B cell (primary cell): ENCODE measurements around the gene FADD. TPM values are rescaled to one million over a fixed set of nuclear protein-coding genes. Genes with fewer than 3 reads are reported as not detected.
A peak's percentile ranks its signal among the peaks of the same experiment; 100 is the strongest.

Source experiments
- ATAC-seq: fragments of 200-7000 bp; cut with Tn5 transposase; one replicate; pipeline ENCODE4 v1.10.0; 2021; ENCODE audit warnings: low read depth, mild to moderate bottlenecking, moderate number of reproducible peaks, moderate library complexity
- CTCF ChIA-PET: fragments of 350-600 bp; sonication (Branson Sonifier 250); formaldehyde crosslinking; loops from one replicate; lab custom pipeline; 2021; ENCODE audit warnings: antibody characterized with exemption, inconsistent platforms; lab: Charles Lee
- POLR2A ChIA-PET: fragments of 350-600 bp; sonication (Branson Sonifier 250); formaldehyde crosslinking; loops from one replicate; lab custom pipeline; 2021; ENCODE audit warnings: antibody characterized with exemption; lab: Charles Lee
- DNase-seq: peaks from one replicate; pipeline ENCODE4 v3.0.0; 2013
- H2AFZ ChIP-seq: 2 replicates; pipeline ENCODE4 v1.6.1; 2012; ENCODE audit warnings: mild to moderate bottlenecking, low read depth, low read length; ENCODE audit not compliant: insufficient read depth, poor library complexity, severe bottlenecking
- H3K27ac ChIP-seq, 2 donors: 1 replicate in 1 of 2; 2 replicates in 1 of 2; pipeline ENCODE4 v1.5.1; 2012 to 2013; ENCODE audit warnings: low read length in 2 of 2, mild to moderate bottlenecking in 2 of 2, moderate library complexity in 1 of 2
- H3K27me3 ChIP-seq, 4 experiments: fragments of 200-600 bp in 1 of 4; sonication (generic) in 1 of 4; replicated peaks in 1 of 4; 1 replicate in 2 of 4; 2 replicates in 2 of 4; pipeline versions ENCODE4 v1.6.1 to v1.7.0; 2013 to 2016; ENCODE audit warnings: low read length in 3 of 4, mild to moderate bottlenecking in 2 of 4, mixed read lengths in 1 of 4, moderate library complexity in 1 of 4; ENCODE audit not compliant: insufficient read depth in 4 of 4, control insufficient read depth in 3 of 4; ENCODE audit errors: control extremely low read depth in 1 of 4
- H3K36me3 ChIP-seq, 2 experiments: replicated peaks in 1 of 2; 1 replicate in 1 of 2; 2 replicates in 1 of 2; pipeline versions ENCODE4 v1.6.1 to v1.7.1; 2013; ENCODE audit warnings: low read length in 1 of 2; ENCODE audit not compliant: insufficient read depth in 2 of 2, control insufficient read depth in 1 of 2; ENCODE audit errors: control extremely low read depth in 1 of 2, extremely low read depth in 1 of 2
- H3K4me1 ChIP-seq, 2 donors: fragments of 200-600 bp in 1 of 2; sonication (generic) in 1 of 2; 1 replicate in 1 of 2; 2 replicates in 1 of 2; pipeline versions ENCODE4 v1.5.1 to v1.6.1; 2013 to 2017; ENCODE audit warnings: low read length in 2 of 2; ENCODE audit not compliant: control insufficient read depth in 2 of 2, insufficient read depth in 2 of 2
- H3K4me2 ChIP-seq: replicated peaks from 2 replicates; pipeline ENCODE3; 2012; ENCODE audit warnings: mild to moderate bottlenecking, low read depth, low read length; ENCODE audit not compliant: poor library complexity, severe bottlenecking
- H3K4me3 ChIP-seq, 5 experiments: fragments of 200-600 bp in 1 of 5; sonication (generic) in 1 of 5; 1 replicate in 3 of 5; 2 replicates in 2 of 5; pipeline versions ENCODE4 v1.5.1 to v1.7.0; 2011 to 2016; ENCODE audit warnings: low read length in 4 of 5, mild to moderate bottlenecking in 4 of 5, low read depth in 2 of 5, control low read depth in 1 of 5, moderate library complexity in 1 of 5; ENCODE audit not compliant: insufficient read depth in 1 of 5; ENCODE audit errors: control extremely low read depth in 1 of 5, extremely low read depth in 1 of 5
- H3K79me2 ChIP-seq: fragments of 200-600 bp; sonication (generic); one replicate; pipeline ENCODE4 v1.6.0; 2016; ENCODE audit warnings: low read length; ENCODE audit not compliant: control insufficient read depth, insufficient read depth
- H3K9ac ChIP-seq: fragments of 200-600 bp; sonication (generic); 2 replicates; pipeline ENCODE4 v1.6.1; 2017; ENCODE audit warnings: mild to moderate bottlenecking, low read length, moderate library complexity
- H3K9me3 ChIP-seq, 3 donors: one replicate each; pipeline versions ENCODE4 v1.6.1 to v1.7.1; 2013; ENCODE audit warnings: low read length in 2 of 3; ENCODE audit not compliant: control insufficient read depth in 2 of 3, insufficient read depth in 1 of 3; ENCODE audit errors: control extremely low read depth in 1 of 3
- H4K20me1 ChIP-seq: 2 replicates; pipeline ENCODE4 v1.6.0; 2012; ENCODE audit warnings: mild to moderate bottlenecking, low read length; ENCODE audit not compliant: insufficient read depth, control insufficient read depth, poor library complexity, severe bottlenecking
- H3K27ac Mint-ChIP-seq: one replicate; pipeline ENCODE4 v1.8.0; 2021; ENCODE audit warnings: mixed read lengths
- H3K27me3 Mint-ChIP-seq: one replicate; pipeline ENCODE4 v1.8.0; 2021; ENCODE audit warnings: mixed read lengths
- H3K4me1 Mint-ChIP-seq: one replicate; pipeline ENCODE4 v1.8.0; 2021; ENCODE audit warnings: mixed read lengths
- H3K4me3 Mint-ChIP-seq: one replicate; pipeline ENCODE4 v1.8.0; 2021; ENCODE audit warnings: mixed read lengths
- H3K9me3 Mint-ChIP-seq: one replicate; pipeline ENCODE4 v1.8.0; 2022; ENCODE audit warnings: mixed read lengths; ENCODE audit not compliant: insufficient read depth
- CTCF ChIP-seq: fragments of 200-600 bp; IDR thresholded peaks from one replicate; pipeline ENCODE4 v1.8.0; 2022; ENCODE audit warnings: antibody characterized with exemption, mild to moderate bottlenecking
- EZH2 ChIP-seq: IDR thresholded peaks from 2 replicates; pipeline ENCODE4 v1.6.1; 2012; ENCODE audit warnings: borderline replicate concordance, low read depth, mild to moderate bottlenecking, moderate library complexity, low read length; ENCODE audit not compliant: insufficient read depth, poor library complexity, severe bottlenecking
- WGBS: methylation state at CpG from one replicate; pipeline ENCODE4 v1.1.5; 2013; ENCODE audit warnings: missing lambda C conversion rate; ENCODE audit not compliant: insufficient coverage; 5-methylcytosine and 5-hydroxymethylcytosine counted together
- intact Hi-C: fragments of 100-400 bp; cut with micrococcal nuclease; formaldehyde crosslinking; loops from one replicate; pipeline ENCODE4 v1.10.0; 2022
- polyA plus RNA-seq: library from polyadenylated mRNA; depleted of rRNA; stranded (reverse); fragments of >200 nt; gene quantifications from 2 replicates; pipeline ENCODE4 v1.2.3, GENCODE V29; 2012
- total RNA-seq, 2 donors: library from RNA; stranded (reverse); fragments of 120-200 nt in 1 of 2; gene quantifications; 1 replicate in 1 of 2; 2 replicates in 1 of 2; pipeline versions ENCODE4 v1.2.3 to v1.2.4, GENCODE V29; 2013 to 2022

The FADD gene
- total and polyA plus RNA-seq, 2 donors (not counting 1 experiment from before 2014, with no cell fraction given), result 5.4 to 26.6 TPM

GRCh38 chr11:70210051-70210501, 7.0 kb downstream of the FADD start:
- H3K27ac ChIP-seq, result no peak overlapping the region
- no peak overlapping the region for H2AFZ ChIP-seq
- intact Hi-C loops, result no loop called here
- peaks cover 44% of the 10 kb centered on the region for H4K20me1 ChIP-seq
- peaks cover 6 to 50% of the 10 kb centered on the region in 2 experiments for H3K36me3 ChIP-seq
- H3K9me3 Mint-ChIP-seq, result no peaks in the 10 kb centered on the region
- H3K4me3 ChIP-seq, result no peak overlapping the region
- TF ChIP-seq CTCF (no peak), EZH2 (no peak)
- H3K27ac Mint-ChIP-seq, result peak overlapping the region; percentile 83
- H3K9ac ChIP-seq, result no peak overlapping the region
- ChIA-PET POLR2A (no interaction called here), CTCF (no interaction called here)
- no peaks in the 10 kb centered on the region for H3K27me3 ChIP-seq
- H3K27me3 Mint-ChIP-seq, result no peaks in the 10 kb centered on the region
- H3K4me2 ChIP-seq, result no peak overlapping the region
- ATAC-seq (no peak), DNase-seq (no peak)
- H3K4me3 Mint-ChIP-seq, result no peak overlapping the region
- H3K4me1 Mint-ChIP-seq, result peaks cover 17% of the 10 kb centered on the region
- 96% methylated on average over 6 of the region's 8 CpGs for WGBS
- peaks cover 50% of the 10 kb centered on the region for H3K79me2 ChIP-seq
- H3K9me3 ChIP-seq, result no peaks in the 10 kb centered on the region
- peaks cover 1 to 4% of the 10 kb centered on the region in 2 donors for H3K4me1 ChIP-seq

- TF ChIP-seq EZH2 (no peak), CTCF (no peak)
- Histone ChIP-seq H3K4me2 (no peak overlapping the region), H3K9ac (no peak overlapping the region), H3K4me1 (no peaks in the 10 kb centered on the region), H3K36me3 (peaks cover 6 to 45% of the 10 kb centered on the region in 2 experiments), H3K27ac (no peak overlapping the region), H3K27me3 (no peaks in the 10 kb centered on the region), H3K4me3 (no peak overlapping the region), H4K20me1 (peaks cover 40% of the 10 kb centered on the region), H2AFZ (no peak overlapping the region), H3K9me3 (no peaks in the 10 kb centered on the region), H3K79me2 (peaks cover 46% of the 10 kb centered on the region)
- Mint-ChIP-seq H3K9me3 (no peaks in the 10 kb centered on the region), H3K27ac (no peak overlapping the region), H3K27me3 (no peaks in the 10 kb centered on the region), H3K4me3 (no peak overlapping the region), H3K4me1 (peaks cover 14% of the 10 kb centered on the region)
- ChIA-PET CTCF (no interaction called here), POLR2A (no interaction called here)
- ATAC-seq, result no peak
- WGBS, result no CpG with 5 or more reads among the region's 5 CpGs
- no peak for DNase-seq
- intact Hi-C loops, result no loop called here
Measured at GRCh38 chr11:70210530-70210929, 7.4 kb downstream of the FADD start.
